Measurements from ENCODE around the gene SKP1.

- TF ChIP-seq CTCF (IDR thresholded peaks at IDR 0.05 in 2 of 3, conservative IDR thresholded peaks at IDR 0.05 in 1 of 3; ENCODE audit: borderline replicate concordance in 1 of 3, insufficient read depth in 1 of 3, low read depth in 2 of 3, low read length in 2 of 3) (no peak), TCF7L2 (IDR thresholded peaks at IDR 0.05; ENCODE audit: borderline replicate concordance, extremely low read depth, insufficient read depth, insufficient read length) (no peak), RAD21 (IDR thresholded peaks at IDR 0.05; ENCODE audit: low read depth) (no peak), YY1 (IDR thresholded peaks at IDR 0.05; ENCODE audit: extremely low read depth, insufficient replicate concordance, low read depth, low read length) (no peak), EZH2 (IDR thresholded peaks at IDR 0.05) (no peak), EZH2phosphoT487 (IDR thresholded peaks at IDR 0.05; ENCODE audit: borderline replicate concordance) (no peak), CBX3 (IDR thresholded peaks at IDR 0.05; ENCODE audit: low read depth) (no peak), POLR2A (IDR thresholded peaks at IDR 0.05; ENCODE audit: borderline replicate concordance, extremely low read depth, insufficient read depth, insufficient read length) (no peak)
These were observed 28.4 kb downstream of the SKP1 start for GRCh38 chr5:134148316-134148715.
